GM18858 (cell line): ENCODE data around the gene IGFBPL1.

Source experiments
- ATAC-seq: cut with Tn5 transposase; IDR thresholded peaks from one replicate; pipeline ENCODE4 v1.9.1; 2021; ENCODE audit not compliant: unreplicated experiment

Gene IGFBPL1

DNA sequence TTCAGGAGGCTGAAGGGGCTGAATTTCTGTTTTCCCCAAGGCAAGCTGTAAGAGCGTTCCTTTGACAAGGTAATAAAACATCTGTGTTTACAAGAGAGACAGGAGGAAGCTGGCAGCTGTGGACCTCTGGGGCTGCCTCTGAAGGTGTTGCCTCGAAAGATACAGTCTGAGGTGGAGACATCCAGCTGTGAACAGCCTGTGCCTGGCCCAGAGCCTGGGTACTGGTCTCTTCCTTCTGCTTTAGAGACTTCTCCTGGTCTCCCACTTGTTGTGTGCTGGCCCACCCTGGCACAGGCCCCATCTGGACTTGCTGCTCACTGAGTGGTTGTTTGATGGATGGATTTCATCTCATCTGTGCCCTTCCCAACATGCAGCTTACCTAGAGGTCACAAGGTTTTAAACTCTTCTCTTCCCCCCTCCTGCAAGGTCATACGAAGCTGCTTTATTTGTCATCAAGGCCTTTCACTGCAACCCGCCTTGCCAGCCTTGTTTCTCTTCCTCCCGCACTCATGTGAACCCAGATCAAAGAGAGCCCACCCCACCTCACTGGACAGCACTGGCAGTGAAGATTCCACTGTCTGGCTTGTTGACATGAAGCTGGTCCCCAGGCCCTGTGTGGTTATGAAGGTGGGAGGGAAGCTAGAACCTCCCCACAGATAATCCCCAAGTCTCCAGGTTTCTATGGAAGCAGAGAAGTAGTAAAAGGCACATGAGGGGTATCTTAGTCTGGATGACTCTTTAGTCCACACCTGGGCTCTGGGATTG is 66.7 kb downstream of the IGFBPL1 start:
- no peak for ATAC-seq

DNA sequence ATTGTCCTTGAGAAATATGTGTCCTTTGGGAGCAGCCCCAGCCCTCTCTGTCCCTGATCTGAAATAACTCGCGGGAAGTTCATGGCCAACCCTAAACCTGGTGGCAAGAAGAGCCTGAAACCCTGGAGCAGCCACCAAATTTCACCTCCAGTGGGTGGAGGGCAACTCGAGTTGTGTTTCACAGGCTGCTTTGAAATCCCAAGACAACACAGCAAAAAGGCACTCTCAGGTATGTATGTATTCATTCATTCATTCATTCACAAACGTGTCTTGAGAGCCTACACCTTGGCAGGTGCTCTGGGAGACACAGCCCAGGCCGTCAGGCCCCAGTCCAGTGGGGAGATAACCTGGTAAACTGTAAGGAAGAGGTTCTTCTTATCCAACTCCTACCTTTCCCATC is 67.4 kb downstream of the IGFBPL1 start:
- no peak for ATAC-seq
